Measurements from ENCODE around the gene STIMATE.
A peak's percentile ranks its signal among the peaks of the same experiment; 100 is the strongest.

Gene STIMATE

GRCh38 chr3:52854013-52854412, 43.3 kb downstream of the STIMATE start:
- no peak for TF ChIP-seq CTCF (conservative IDR thresholded peaks at IDR 0.05)

GRCh38 chr3:52852419-52852818, 44.9 kb downstream of the STIMATE start:
- TF ChIP-seq CTCF (conservative IDR thresholded peaks at IDR 0.05) = no peak
- no peak overlapping the region for H3K27ac ChIP-seq

More at GRCh38 chr3:52854013-52854412, 43.3 kb downstream of the STIMATE start:
- no peak overlapping the region for H3K27ac ChIP-seq

GRCh38 chr3:52851348-52851747, 46.0 kb downstream of the STIMATE start:
- no peak overlapping the region for H3K27ac ChIP-seq
- peak; percentile 91 for TF ChIP-seq CTCF (conservative IDR thresholded peaks at IDR 0.05)

- no peak overlapping the region for H3K27ac ChIP-seq
Measured at GRCh38 chr3:52849656-52850055, 47.7 kb downstream of the STIMATE start.

GRCh38 chr3:52848617-52849016, 48.7 kb downstream of the STIMATE start:
- TF ChIP-seq CTCF (conservative IDR thresholded peaks at IDR 0.05) = no peak
- H3K27ac ChIP-seq = no peak overlapping the region

More at GRCh38 chr3:52849656-52850055, 47.7 kb downstream of the STIMATE start:
- TF ChIP-seq CTCF (conservative IDR thresholded peaks at IDR 0.05) = no peak

GRCh38 chr3:52847726-52848125, 49.6 kb downstream of the STIMATE start:
- no peak for TF ChIP-seq CTCF (conservative IDR thresholded peaks at IDR 0.05)
- no peak overlapping the region for H3K27ac ChIP-seq

GRCh38 chr3:52847241-52847640, 50.1 kb downstream of the STIMATE start:
- TF ChIP-seq CTCF (conservative IDR thresholded peaks at IDR 0.05) = no peak

More at GRCh38 chr3:52847241-52847640, 50.1 kb downstream of the STIMATE start:
- no peak overlapping the region for H3K27ac ChIP-seq

Data from VCaP (cell line).